Esophagus (tissue), 2 donors: Measurements from ENCODE around the gene GBA2. TPM values are rescaled to one million over a fixed set of nuclear protein-coding genes. Genes with fewer than 3 reads are reported as not detected.

ENCODE experiments used
- H3K27ac ChIP-seq, 2 donors: one replicate each; pipeline ENCODE4 v1.5.1; 2013; ENCODE audit warnings: low read depth in 2 of 2, mild to moderate bottlenecking in 2 of 2, inconsistent platforms in 1 of 2, low read length in 1 of 2, moderate library complexity in 1 of 2
- H3K27me3 ChIP-seq, 2 donors: one replicate each; pipeline ENCODE4 v1.6.1; 2013; ENCODE audit warnings: low read length in 2 of 2, control low read depth in 1 of 2, mild to moderate bottlenecking in 1 of 2; ENCODE audit not compliant: insufficient read depth in 2 of 2, control insufficient read depth in 1 of 2
- H3K36me3 ChIP-seq, 2 donors: one replicate each; pipeline ENCODE4 v1.6.1; 2013; ENCODE audit warnings: low read length in 1 of 2; ENCODE audit not compliant: control insufficient read depth in 2 of 2, insufficient read depth in 2 of 2
- H3K4me1 ChIP-seq, 2 donors: one replicate each; pipeline ENCODE4 v1.6.1; 2013; ENCODE audit warnings: low read length in 1 of 2; ENCODE audit not compliant: control insufficient read depth in 2 of 2, insufficient read depth in 2 of 2
- H3K4me3 ChIP-seq, 2 donors: one replicate each; pipeline ENCODE4 v1.5.1; 2013; ENCODE audit warnings: low read length in 2 of 2, mild to moderate bottlenecking in 2 of 2, low read depth in 1 of 2, moderate library complexity in 1 of 2
- H3K9me3 ChIP-seq, 2 donors: one replicate each; pipeline ENCODE4 v1.6.1; 2013; ENCODE audit warnings: mild to moderate bottlenecking in 2 of 2, low read depth in 1 of 2, low read length in 1 of 2, moderate library complexity in 1 of 2; ENCODE audit not compliant: control insufficient read depth in 2 of 2, insufficient read depth in 1 of 2
- WGBS, 2 donors: extraction: QIAGEN DNeasy Blood & Tissue Kit; methylation state at CpG; one replicate each; pipeline ENCODE4 v1.1.7; 2013; 5-methylcytosine and 5-hydroxymethylcytosine counted together
- polyA plus RNA-seq, 2 donors: library from polyadenylated mRNA; stranded (reverse); fragments of 200-250 nt; gene quantifications; one replicate each; pipeline ENCODE4 v1.2.3, GENCODE V29; 2013
- donor health status: healthy with polysubstance abuse.
- donor health status: Bipolar disorder and iron deficiency.

GBA2 gene
- polyA plus RNA-seq, 2 donors = 26.7 to 45.8 TPM

- Histone ChIP-seq H3K27ac (no peak overlapping the region), H3K27me3 (no peaks in the 10 kb centered on the region), H3K9me3 (no peaks in the 10 kb centered on the region), H3K4me3 (no peak overlapping the region), H3K4me1 (no peaks in the 10 kb centered on the region), H3K36me3 (no peaks in the 10 kb centered on the region)
- 33 to 35% methylated on average over 4 of the region's 4 CpGs for WGBS, 2 donors
Observed at GRCh38 chr9:35790025-35790384, 41.0 kb upstream of the GBA2 start.

DNA sequence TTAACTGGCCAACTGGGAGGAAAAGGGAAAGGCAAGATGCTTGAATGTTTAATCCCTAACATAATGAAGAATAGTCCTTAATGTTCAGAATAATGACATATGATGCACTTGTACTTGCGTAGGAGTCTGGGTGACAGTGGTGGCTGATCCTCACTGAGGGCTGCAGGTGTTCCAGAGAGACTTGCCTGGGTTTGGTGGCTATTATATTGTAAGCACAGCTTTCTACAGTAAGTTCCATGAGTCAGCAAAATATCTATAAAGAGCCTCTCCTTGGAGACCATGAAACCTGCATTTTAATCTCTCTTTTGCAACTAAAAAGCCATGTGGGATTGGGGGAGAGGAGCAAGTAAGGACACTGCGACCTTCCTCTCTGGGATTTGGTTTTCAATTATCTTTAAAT, 40.5 kb upstream of the GBA2 start:
- no peaks in the 10 kb centered on the region for H3K4me1 ChIP-seq
- no peaks in the 10 kb centered on the region for H3K9me3 ChIP-seq
- no peaks in the 10 kb centered on the region for H3K36me3 ChIP-seq
- H3K4me3 ChIP-seq = no peak overlapping the region
- H3K27me3 ChIP-seq = no peaks in the 10 kb centered on the region
- 90 to 93% methylated on average over 2 of the region's 2 CpGs for WGBS, 2 donors
- H3K27ac ChIP-seq = no peak overlapping the region

DNA sequence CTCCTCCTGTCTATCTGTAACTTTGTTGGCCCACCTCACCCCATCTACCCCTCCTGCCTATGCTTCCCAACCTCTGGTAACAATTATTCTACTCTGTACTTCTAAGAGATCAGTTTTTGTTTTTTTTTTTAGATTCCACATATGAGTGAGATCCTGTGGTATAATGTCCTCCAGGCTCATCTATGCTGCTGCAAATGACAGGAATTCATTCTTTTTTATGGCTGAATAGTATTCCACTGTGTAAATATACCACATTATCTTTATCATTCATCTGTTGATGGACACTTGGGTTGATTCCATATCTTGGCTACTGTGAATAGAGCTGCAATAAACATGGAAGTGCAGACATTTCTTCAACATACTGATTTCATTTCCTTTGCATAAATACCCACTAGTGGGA, 34.4 kb upstream of the GBA2 start:
- Histone ChIP-seq H3K27me3 (no peaks in the 10 kb centered on the region), H3K4me1 (no peaks in the 10 kb centered on the region), H3K36me3 (no peaks in the 10 kb centered on the region), H3K9me3 (no peaks in the 10 kb centered on the region), H3K27ac (no peak overlapping the region), H3K4me3 (no peak overlapping the region)

GRCh38 chr9:35781066-35781465, 32.0 kb upstream of the GBA2 start:
- Histone ChIP-seq H3K27me3 (no peaks in the 10 kb centered on the region), H3K9me3 (no peaks in the 10 kb centered on the region), H3K4me1 (no peaks in the 10 kb centered on the region), H3K36me3 (no peaks in the 10 kb centered on the region), H3K27ac (no peak overlapping the region), H3K4me3 (no peak overlapping the region)
- 82 to 89% methylated on average over 2 of the region's 2 CpGs for WGBS, 2 donors

GRCh38 chr9:35778496-35778895, 29.5 kb upstream of the GBA2 start:
- H3K4me1 ChIP-seq = no peaks in the 10 kb centered on the region
- H3K4me3 ChIP-seq = no peak overlapping the region
- no peaks in the 10 kb centered on the region for H3K27me3 ChIP-seq
- WGBS, 2 donors = 88 to 92% methylated on average over 3 of the region's 3 CpGs
- H3K9me3 ChIP-seq = no peaks in the 10 kb centered on the region
- no peak overlapping the region for H3K27ac ChIP-seq
- no peaks in the 10 kb centered on the region for H3K36me3 ChIP-seq

DNA sequence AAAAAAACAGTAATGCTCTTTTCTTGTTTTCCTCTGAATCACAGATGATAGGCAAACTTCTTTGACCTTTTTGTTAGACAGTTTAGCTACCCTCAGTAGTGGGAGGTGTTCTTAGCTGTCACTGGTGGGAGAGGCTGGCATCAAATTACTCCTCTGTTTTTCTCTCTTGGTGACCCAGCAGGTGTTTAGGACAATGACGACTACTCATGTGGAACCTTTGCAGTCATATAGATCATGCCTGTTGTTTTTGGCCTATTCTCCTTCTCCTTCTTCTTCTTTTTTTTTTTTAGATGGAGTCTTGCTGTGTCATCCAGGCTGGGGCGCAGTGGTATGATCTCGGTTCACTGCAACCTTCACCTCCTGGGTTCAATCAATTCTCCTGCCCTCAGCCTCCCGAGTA, 27.0 kb upstream of the GBA2 start:
- Histone ChIP-seq H3K4me1 (no peaks in the 10 kb centered on the region), H3K9me3 (no peaks in the 10 kb centered on the region), H3K27ac (no peak overlapping the region), H3K27me3 (no peaks in the 10 kb centered on the region), H3K36me3 (no peaks in the 10 kb centered on the region), H3K4me3 (no peak overlapping the region)
- 77 to 85% methylated on average over 4 of the region's 4 CpGs for WGBS, 2 donors

- Histone ChIP-seq H3K9me3 (no peaks in the 10 kb centered on the region), H3K36me3 (no peaks in the 10 kb centered on the region), H3K4me3 (no peak overlapping the region), H3K27ac (no peak overlapping the region), H3K27me3 (no peaks in the 10 kb centered on the region), H3K4me1 (no peaks in the 10 kb centered on the region)
- 74 to 76% methylated on average over 7 of the region's 7 CpGs for WGBS, 2 donors
Observed at GRCh38 chr9:35774907-35775635, 26.0 kb upstream of the GBA2 start.

DNA sequence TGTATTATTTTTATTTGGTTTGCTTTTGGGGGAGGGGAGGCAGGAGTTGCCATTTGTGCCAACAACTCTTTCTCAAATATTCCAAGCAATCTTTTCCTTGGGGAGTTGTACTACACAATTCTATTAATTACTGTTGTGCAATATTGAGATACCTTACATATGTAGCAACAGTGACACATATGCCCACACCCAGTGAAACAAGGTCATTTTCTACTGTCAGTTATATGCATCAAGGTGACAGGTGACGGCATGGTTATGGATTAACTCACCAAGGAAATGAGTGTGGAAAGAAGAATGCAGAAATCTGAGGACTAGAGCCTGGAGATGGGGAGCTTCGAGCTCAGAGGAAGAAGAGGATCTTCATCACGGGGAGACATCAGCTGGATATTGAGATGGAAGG, 22.9 kb upstream of the GBA2 start:
- H3K4me3 ChIP-seq = no peak overlapping the region
- H3K9me3 ChIP-seq = no peaks in the 10 kb centered on the region
- H3K27me3 ChIP-seq = no peaks in the 10 kb centered on the region
- H3K27ac ChIP-seq = no peak overlapping the region
- WGBS, 2 donors = 60 to 78% methylated on average over 3 of the region's 3 CpGs
- no peaks in the 10 kb centered on the region for H3K4me1 ChIP-seq
- H3K36me3 ChIP-seq = no peaks in the 10 kb centered on the region

DNA sequence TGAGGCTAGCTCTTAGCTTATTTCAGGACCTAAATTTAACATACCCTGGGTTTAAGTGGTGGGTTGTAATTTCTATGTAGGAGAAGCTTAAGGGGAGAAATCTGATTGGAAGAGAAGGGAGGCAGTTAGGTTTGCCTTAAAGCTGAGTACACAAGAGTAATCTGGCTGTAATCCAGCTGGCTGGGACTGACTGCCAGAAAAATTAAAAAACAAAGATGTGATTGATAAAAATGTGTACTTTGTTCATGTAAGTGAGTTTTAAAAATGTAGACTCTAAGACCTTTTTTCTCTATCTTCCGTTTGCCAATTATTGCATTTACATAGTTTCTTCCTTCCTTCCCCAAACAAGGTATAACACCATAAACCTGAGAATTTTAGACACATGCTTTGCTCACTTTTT, 22.5 kb upstream of the GBA2 start:
- no peaks in the 10 kb centered on the region for H3K9me3 ChIP-seq
- H3K36me3 ChIP-seq = no peaks in the 10 kb centered on the region
- no peaks in the 10 kb centered on the region for H3K27me3 ChIP-seq
- H3K27ac ChIP-seq = no peak overlapping the region
- H3K4me1 ChIP-seq = no peaks in the 10 kb centered on the region
- H3K4me3 ChIP-seq = no peak overlapping the region
- WGBS, 2 donors = 23 to 30% methylated on average over 1 of the region's 1 CpG

GRCh38 chr9:35771075-35771433, 22.0 kb upstream of the GBA2 start:
- 24 to 36% methylated on average over 4 of the region's 4 CpGs for WGBS, 2 donors
- H3K27me3 ChIP-seq = no peaks in the 10 kb centered on the region

More at GRCh38 chr9:35771075-35771433, 22.0 kb upstream of the GBA2 start:
- H3K4me1 ChIP-seq = no peaks in the 10 kb centered on the region
- H3K9me3 ChIP-seq = no peaks in the 10 kb centered on the region
- H3K27ac ChIP-seq = no peak overlapping the region
- H3K4me3 ChIP-seq = no peak overlapping the region
- H3K36me3 ChIP-seq = no peaks in the 10 kb centered on the region
